Endothelial cell of umbilical vein (primary cell): Measurements from ENCODE around the gene ANXA11. TPM values are rescaled to one million over a fixed set of nuclear protein-coding genes. Genes with fewer than 3 reads are reported as not detected.

Experiments
- BruUV-seq: library from RNA; stranded (reverse); fragments of 400-500 nt; replicated peaks from 2 replicates; lab custom pipeline; 2021; lab: Mats Ljungman, UMichigan
- CTCF ChIA-PET: fragments of 300-600, 350-600 bp; sonication (Branson Sonifier 250); formaldehyde crosslinking; loops from one replicate; lab custom pipeline; 2021; ENCODE audit warnings: antibody characterized with exemption, inconsistent platforms; lab: Charles Lee
- POLR2A ChIA-PET: fragments of 300-600, 350-600 bp; sonication (Branson Sonifier 250); formaldehyde crosslinking; loops from one replicate; lab custom pipeline; 2021; ENCODE audit warnings: antibody characterized with exemption, inconsistent platforms; lab: Charles Lee
- DNase-seq: peaks from one replicate; pipeline ENCODE4 v3.0.0-alpha.2; 2011; ENCODE audit warnings: low read depth, low spot score
- FAIRE-seq: peaks from 2 replicates; lab custom pipeline; 2011; peaks lifted over from hg19 to GRCh38; lab: Jason Lieb, UNC
- H2AFZ ChIP-seq: 2 replicates; pipeline ENCODE4 v1.6.0; 2012; ENCODE audit warnings: low read depth, low read length, control low read depth, inconsistent platforms
- H3K27ac ChIP-seq: 2 replicates; pipeline ENCODE4 v1.5.1; 2011; ENCODE audit warnings: low read depth, mild to moderate bottlenecking, control low read depth, low read length, moderate library complexity; ENCODE audit not compliant: insufficient read depth
- H3K27me3 ChIP-seq, 2 experiments: 2 replicates each; pipeline versions ENCODE4 v1.6.0 to v1.6.1; 2011; ENCODE audit warnings: low read length in 2 of 2, mixed read lengths in 1 of 2; ENCODE audit not compliant: control insufficient read depth in 2 of 2, insufficient read depth in 2 of 2
- H3K36me3 ChIP-seq, 2 experiments: 2 replicates in 1 of 2; 3 replicates in 1 of 2; pipeline ENCODE4 v1.5.1; 2011; ENCODE audit warnings: low read length in 2 of 2, mild to moderate bottlenecking in 1 of 2, moderate library complexity in 1 of 2; ENCODE audit not compliant: control insufficient read depth in 2 of 2, insufficient read depth in 2 of 2; ENCODE audit errors: extremely low read depth in 1 of 2
- H3K4me1 ChIP-seq: 3 replicates; pipeline ENCODE4 v1.5.1; 2011; ENCODE audit warnings: mild to moderate bottlenecking, low read length; ENCODE audit not compliant: control insufficient read depth, insufficient read depth; ENCODE audit errors: extremely low read depth
- H3K4me2 ChIP-seq: 2 replicates; pipeline ENCODE4 v1.6.1; 2011; ENCODE audit warnings: low read length, control low read depth, mixed read lengths; ENCODE audit not compliant: insufficient read depth
- H3K4me3 ChIP-seq, 3 experiments: fragments of 200-600 bp in 1 of 3; sonication (generic), shearing (Covaris generic) in 1 of 3; replicated peaks in 1 of 3; 2 replicates each; pipeline ENCODE4 v1.5.1; 2011 to 2016; ENCODE audit warnings: control low read depth in 3 of 3, low read length in 3 of 3, mild to moderate bottlenecking in 2 of 3, inconsistent platforms in 1 of 3, low read depth in 1 of 3, moderate library complexity in 1 of 3; ENCODE audit not compliant: insufficient read depth in 1 of 3
- H3K79me2 ChIP-seq: 2 replicates; pipeline ENCODE4 v1.6.0; 2012; ENCODE audit warnings: low read length, inconsistent platforms; ENCODE audit not compliant: control insufficient read depth, insufficient read depth
- H3K9ac ChIP-seq: replicated peaks from 2 replicates; pipeline ENCODE3; 2011; ENCODE audit warnings: low read length, control low read depth; ENCODE audit not compliant: insufficient read depth; ENCODE audit errors: extremely low read depth
- H3K9me1 ChIP-seq: replicated peaks from 3 replicates; pipeline ENCODE4 v1.6.0; 2011; ENCODE audit warnings: mild to moderate bottlenecking, low read length; ENCODE audit not compliant: control insufficient read depth, insufficient read depth; ENCODE audit errors: extremely low read depth
- H3K9me3 ChIP-seq: replicated peaks from 2 replicates; pipeline ENCODE4 v1.5.1; 2012; ENCODE audit warnings: low read length, inconsistent platforms; ENCODE audit not compliant: control insufficient read depth, insufficient read depth
- H4K20me1 ChIP-seq: replicated peaks from 2 replicates; pipeline ENCODE3; 2011; ENCODE audit warnings: mild to moderate bottlenecking, low read length; ENCODE audit not compliant: control insufficient read depth, insufficient read depth; ENCODE audit errors: extremely low read depth
- EZH2 ChIP-seq: IDR thresholded peaks from 2 replicates; pipeline ENCODE4 v1.6.1; 2012; ENCODE audit warnings: borderline replicate concordance, low read depth, mild to moderate bottlenecking, moderate library complexity, low read length, inconsistent platforms; ENCODE audit not compliant: severe bottlenecking
- FOS ChIP-seq: IDR thresholded peaks from 2 replicates; pipeline ENCODE4 v1.6.1; 2011; ENCODE audit warnings: mild to moderate bottlenecking, low read length, moderate library complexity, borderline replicate concordance; ENCODE audit not compliant: insufficient read depth
- GATA2 ChIP-seq: IDR thresholded peaks from 2 replicates; pipeline ENCODE4 v1.7.0; 2011; ENCODE audit warnings: low read depth, mild to moderate bottlenecking, moderate library complexity, mixed read lengths, low read length; ENCODE audit not compliant: insufficient read length, insufficient read depth
- JUN ChIP-seq: IDR thresholded peaks from 2 replicates; pipeline ENCODE4 v1.6.1; 2011; ENCODE audit warnings: borderline replicate concordance, low read depth; ENCODE audit not compliant: insufficient read length, insufficient read depth
- MYC ChIP-seq: IDR thresholded peaks from one replicate; pipeline ENCODE4 v1.6.1; 2011; ENCODE audit warnings: mild to moderate bottlenecking, low read depth, low read length
- POLR2A ChIP-seq: IDR thresholded peaks from 2 replicates; pipeline ENCODE4 v1.6.1; 2012; ENCODE audit warnings: low read depth, mild to moderate bottlenecking, control low read depth, low read length
- POLR2AphosphoS5 ChIP-seq: IDR thresholded peaks from 2 replicates; pipeline ENCODE4 v1.6.1; 2012; ENCODE audit warnings: low read depth, mild to moderate bottlenecking, control low read depth, low read length, moderate library complexity; ENCODE audit not compliant: insufficient read depth
- dilution Hi-C: fragments of 300-500 bp; cut with MboI; formaldehyde crosslinking; loops from one replicate; pipeline ENCODE4 v1.15.0; 2019; ENCODE audit warnings: low sequenced_read_pairs; ENCODE audit not compliant: extremely low pct_ligation_motif_present
- intact Hi-C: fragments of 100-400 bp; cut with micrococcal nuclease; formaldehyde crosslinking; loops from one replicate; pipeline ENCODE4 v1.10.0; 2022
- polyA plus RNA-seq, 4 experiments: library from polyadenylated mRNA; depleted of rRNA in 3 of 4; stranded (reverse) in 3 of 4; unstranded in 1 of 4; fragments of >200 nt; gene quantifications; 2 replicates each; pipeline versions ENCODE4 v1.2.1 to v1.2.3, GENCODE V29; 2011 to 2012; ENCODE audit warnings: missing spikeins in 1 of 4
- total RNA-seq: library from RNA; stranded (reverse); gene quantifications from 2 replicates; pipeline ENCODE4 v1.2.3, GENCODE V29; 2021
- TF ChIP-seq, protein P1 (sequence below), 2 donors: IDR thresholded peaks; 1 replicate in 1 of 2; 2 replicates in 1 of 2; pipeline ENCODE4 v1.5.1; 2011; ENCODE audit warnings: low read length in 2 of 2, mild to moderate bottlenecking in 2 of 2, moderate library complexity in 2 of 2, control low read depth in 1 of 2, inconsistent platforms in 1 of 2, low read depth in 1 of 2; ENCODE audit not compliant: insufficient read depth in 1 of 2; ENCODE audit errors: extremely low read depth in 1 of 2
- TF ChIP-seq, protein P2 (sequence below): IDR thresholded peaks from 2 replicates; pipeline ENCODE4 v1.6.1; 2011; ENCODE audit not compliant: insufficient read depth, insufficient read length

ANXA11 gene
- total and polyA plus RNA-seq, 2 donors (not counting 3 experiments of a cell fraction or from before 2014, with no cell fraction given), result 59.2 to 143 TPM

GRCh38 chr10:80201608-80202141 lies 3.7 kb downstream of the ANXA11 start:
- no TSS peak for BruUV-seq
- DNase-seq, result no peak
- FAIRE-seq, result no peak
- Histone ChIP-seq H3K36me3 (no peaks in the 10 kb centered on the region), H2AFZ (no peak overlapping the region), H3K9ac (no peak overlapping the region), H3K9me1 (no peaks in the 10 kb centered on the region), H3K9me3 (no peaks in the 10 kb centered on the region), H3K27ac (peak overlapping the region; percentile 86), H3K27me3 (no peaks in the 10 kb centered on the region), H3K79me2 (peaks cover 78% of the 10 kb centered on the region), H4K20me1 (no peaks in the 10 kb centered on the region), H3K4me3 (no peak overlapping the region), H3K4me2 (no peak overlapping the region), H3K4me1 (peaks cover 51% of the 10 kb centered on the region)
- dilution Hi-C loops, result no loop called here
- TF ChIP-seq POLR2A, result no peak
- no peak for TF ChIP-seq FOS
- no peak for TF ChIP-seq MYC
- TF ChIP-seq, protein P1, sequence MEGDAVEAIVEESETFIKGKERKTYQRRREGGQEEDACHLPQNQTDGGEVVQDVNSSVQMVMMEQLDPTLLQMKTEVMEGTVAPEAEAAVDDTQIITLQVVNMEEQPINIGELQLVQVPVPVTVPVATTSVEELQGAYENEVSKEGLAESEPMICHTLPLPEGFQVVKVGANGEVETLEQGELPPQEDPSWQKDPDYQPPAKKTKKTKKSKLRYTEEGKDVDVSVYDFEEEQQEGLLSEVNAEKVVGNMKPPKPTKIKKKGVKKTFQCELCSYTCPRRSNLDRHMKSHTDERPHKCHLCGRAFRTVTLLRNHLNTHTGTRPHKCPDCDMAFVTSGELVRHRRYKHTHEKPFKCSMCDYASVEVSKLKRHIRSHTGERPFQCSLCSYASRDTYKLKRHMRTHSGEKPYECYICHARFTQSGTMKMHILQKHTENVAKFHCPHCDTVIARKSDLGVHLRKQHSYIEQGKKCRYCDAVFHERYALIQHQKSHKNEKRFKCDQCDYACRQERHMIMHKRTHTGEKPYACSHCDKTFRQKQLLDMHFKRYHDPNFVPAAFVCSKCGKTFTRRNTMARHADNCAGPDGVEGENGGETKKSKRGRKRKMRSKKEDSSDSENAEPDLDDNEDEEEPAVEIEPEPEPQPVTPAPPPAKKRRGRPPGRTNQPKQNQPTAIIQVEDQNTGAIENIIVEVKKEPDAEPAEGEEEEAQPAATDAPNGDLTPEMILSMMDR (IDR thresholded peaks at IDR 0.05; ENCODE audit: extremely low read depth in 1 of 2, insufficient read depth in 1 of 2, low read depth in 1 of 2, low read length in 2 of 2), result no peak
- no peak for TF ChIP-seq EZH2
- no peak for TF ChIP-seq JUN
- no peak for TF ChIP-seq GATA2
- no peak for TF ChIP-seq POLR2AphosphoS5
- TF ChIP-seq, protein P2, sequence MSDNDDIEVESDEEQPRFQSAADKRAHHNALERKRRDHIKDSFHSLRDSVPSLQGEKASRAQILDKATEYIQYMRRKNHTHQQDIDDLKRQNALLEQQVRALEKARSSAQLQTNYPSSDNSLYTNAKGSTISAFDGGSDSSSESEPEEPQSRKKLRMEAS, result no peak
- ChIA-PET POLR2A (no interaction called here), CTCF (interaction anchor here (1.0 to 4.5 kb wide), 3 partner anchors 21 to 57 kb away, joined by 4 to 20 read pairs (median 5); no protein-coding TSS in a partner anchor)
- intact Hi-C loops, result loop anchor here (5.0 kb wide), 1 partner anchor 211 kb away; no protein-coding TSS in a partner anchor
